Endometrial microvascular endothelial cells (primary cell): Measurements from ENCODE around the gene KMT2C. TPM values are rescaled to one million over a fixed set of nuclear protein-coding genes. Genes with fewer than 3 reads are reported as not detected.

Experiments used
- in situ Hi-C: cut with HindIII; loops from 2 replicates; pipeline ENCODE4 v1.10.0; 2017; ENCODE audit warnings: low sequenced_read_pairs, low pct_unique_long_range_greater_than_20kb; ENCODE audit errors: inconsistent ontology term
- total RNA-seq: library from RNA; depleted of rRNA; stranded (reverse); fragments of >200 nt; gene quantifications from one replicate; pipeline ENCODE4 v1.2.3, GENCODE V29; 2015; ENCODE audit errors: inconsistent ontology term

KMT2C gene
- total RNA-seq, 1 donor from 2014 or later, result 51.7 TPM

DNA sequence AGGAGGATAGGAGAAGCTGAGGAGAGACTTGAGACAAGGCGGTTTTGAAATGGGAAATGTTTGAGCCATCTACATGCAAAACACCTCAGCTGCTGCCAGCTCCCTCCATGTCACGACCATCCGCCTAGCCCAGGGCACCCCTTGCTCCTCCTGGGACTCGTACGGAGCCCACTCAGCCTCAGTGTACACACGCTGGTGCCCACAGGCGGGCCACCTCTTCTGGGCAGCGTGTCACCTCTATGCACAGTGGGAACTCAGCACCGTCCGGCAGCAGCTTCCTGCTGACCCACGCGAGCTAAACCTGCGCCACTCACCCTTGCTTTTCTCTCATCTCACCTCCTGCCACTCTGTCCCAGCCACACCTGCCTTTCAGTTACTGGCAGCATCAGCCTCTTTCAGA lies 302.0 kb downstream of the KMT2C start:
- in situ Hi-C loops, result loop anchor here (25.0 kb wide), 1 partner anchor 347 kb away; no protein-coding TSS in a partner anchor

GRCh38 chr7:152132812-152133211 lies 303.0 kb downstream of the KMT2C start:
- in situ Hi-C loops, result loop anchor here (25.0 kb wide), 1 partner anchor 346 kb away; no protein-coding TSS in a partner anchor

DNA sequence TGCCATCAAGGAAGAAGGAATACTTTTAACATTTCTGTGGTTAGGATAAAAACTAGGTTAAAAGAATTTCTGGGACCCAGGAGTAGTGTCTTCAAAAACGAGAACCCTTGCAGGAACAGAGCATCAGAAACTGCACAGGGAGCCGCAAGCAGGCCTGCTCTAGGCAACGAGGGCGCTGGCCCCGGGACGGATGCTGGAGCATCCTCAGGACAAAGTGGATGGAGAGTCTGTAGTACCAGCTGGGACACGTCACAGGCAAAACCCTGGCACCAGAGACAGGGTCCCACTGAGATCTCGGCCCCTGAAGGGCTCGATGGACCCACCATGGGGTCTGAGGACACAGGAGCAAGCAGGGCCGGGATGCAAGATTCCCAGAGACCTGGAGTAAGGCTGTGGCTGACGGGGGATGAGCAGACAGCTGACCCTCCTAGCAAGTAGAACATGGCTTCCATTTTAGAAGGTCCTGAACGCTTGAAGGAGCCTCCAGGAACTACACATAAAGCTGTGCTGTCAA lies 303.8 kb downstream of the KMT2C start:
- in situ Hi-C loops, result loop anchor here (25.0 kb wide), 1 partner anchor 345 kb away; no protein-coding TSS in a partner anchor

- in situ Hi-C loops, result loop anchor here (25.0 kb wide), 1 partner anchor 344 kb away; no protein-coding TSS in a partner anchor
Measured at GRCh38 chr7:152130658-152131590, 304.9 kb downstream of the KMT2C start.

DNA sequence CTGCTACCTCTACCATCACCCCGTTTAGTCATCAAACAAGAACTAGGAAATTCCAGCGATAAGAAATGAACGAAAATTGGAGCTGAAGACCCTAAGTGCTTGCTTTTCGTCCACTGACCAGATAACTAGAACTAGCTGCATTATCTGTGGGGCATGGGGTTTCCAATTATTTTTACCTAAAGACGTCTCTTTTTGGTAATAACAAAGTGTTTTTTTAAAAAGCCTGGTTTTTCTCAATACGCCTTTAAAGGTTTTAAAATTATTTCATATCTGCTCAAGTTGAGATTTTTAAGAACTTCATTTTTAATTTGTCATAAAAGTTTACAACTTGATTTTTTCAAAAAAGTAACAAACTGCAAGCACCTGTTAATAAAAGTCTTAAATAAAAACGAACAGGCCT lies 306.1 kb downstream of the KMT2C start:
- in situ Hi-C loops, result loop anchor here (25.0 kb wide), 1 partner anchor 342 kb away; no protein-coding TSS in a partner anchor

- in situ Hi-C loops, result loop anchor here (25.0 kb wide), 1 partner anchor 342 kb away; no protein-coding TSS in a partner anchor
Measured at GRCh38 chr7:152128741-152129461, 306.9 kb downstream of the KMT2C start.

GRCh38 chr7:152128252-152128651 lies 307.6 kb downstream of the KMT2C start:
- in situ Hi-C loops, result loop anchor here (25.0 kb wide), 1 partner anchor 341 kb away; no protein-coding TSS in a partner anchor

- in situ Hi-C loops, result loop anchor here (25.0 kb wide), 1 partner anchor 340 kb away; no protein-coding TSS in a partner anchor
Measured at GRCh38 chr7:152127229-152127628, 308.6 kb downstream of the KMT2C start.

DNA sequence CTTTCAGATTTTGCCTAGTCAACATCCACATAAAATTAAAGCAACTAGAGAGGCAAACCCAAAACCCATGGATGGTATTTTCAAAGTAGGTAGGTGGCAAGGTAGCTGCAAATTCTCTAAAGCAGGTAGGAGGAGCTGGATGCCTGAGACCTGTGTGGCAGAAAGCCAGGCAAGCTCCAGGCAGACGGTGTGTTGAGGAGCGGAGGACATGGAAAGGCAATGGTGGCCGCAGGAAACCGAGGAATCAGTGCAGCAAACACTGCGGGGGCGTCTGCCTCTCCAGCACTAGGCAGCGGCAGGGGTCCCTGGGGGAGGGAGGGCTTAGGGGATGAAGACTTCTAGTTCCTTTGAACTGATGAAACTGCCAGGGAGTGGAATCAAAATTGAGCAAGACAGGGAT lies 309.1 kb downstream of the KMT2C start:
- in situ Hi-C loops, result loop anchor here (25.0 kb wide), 1 partner anchor 339 kb away; no protein-coding TSS in a partner anchor

DNA sequence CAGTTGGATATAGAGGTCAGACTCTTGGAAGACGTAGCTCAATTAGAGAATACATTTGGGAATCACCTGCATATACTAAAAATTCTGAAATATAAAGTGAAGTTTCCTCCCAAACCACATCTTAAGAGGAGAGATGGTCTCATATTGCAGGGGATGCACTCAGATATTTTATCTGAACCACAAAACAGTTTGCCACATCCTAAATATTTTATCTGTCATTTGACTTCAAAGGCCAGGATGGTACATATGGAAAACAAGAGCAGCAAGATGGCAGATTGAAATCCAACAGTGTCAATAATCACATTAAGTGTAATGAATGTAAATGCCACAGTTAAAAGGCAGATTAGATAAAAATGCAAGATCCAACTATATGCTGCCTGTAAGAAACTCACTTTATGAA lies 313.3 kb downstream of the KMT2C start:
- in situ Hi-C loops, result no loop called here

- in situ Hi-C loops, result no loop called here
Measured at GRCh38 chr7:152121432-152121831, 314.4 kb downstream of the KMT2C start.

GRCh38 chr7:152120776-152121175 lies 315.0 kb downstream of the KMT2C start:
- in situ Hi-C loops, result no loop called here

- in situ Hi-C loops, result no loop called here
Measured at GRCh38 chr7:152120210-152120609, 315.6 kb downstream of the KMT2C start.

DNA sequence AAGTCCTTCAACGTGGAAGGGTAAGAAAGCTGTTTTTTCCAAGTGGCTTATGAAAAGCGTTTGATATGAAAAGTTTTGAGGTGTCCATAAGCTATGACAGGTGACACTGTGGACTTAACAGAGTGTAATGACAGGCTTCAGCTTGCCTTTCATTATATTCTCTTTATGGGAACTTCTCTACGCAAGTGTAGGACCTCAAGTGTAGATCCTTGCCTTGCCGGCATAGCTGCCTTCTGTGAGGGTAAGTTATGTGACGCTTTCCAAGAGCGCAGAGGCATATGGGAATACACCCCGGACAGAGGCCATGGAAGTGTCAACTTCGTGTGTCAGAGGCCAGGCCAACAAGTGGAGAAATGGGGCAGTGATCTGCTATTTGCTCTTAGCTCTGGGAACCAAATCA lies 318.4 kb downstream of the KMT2C start:
- in situ Hi-C loops, result no loop called here

DNA sequence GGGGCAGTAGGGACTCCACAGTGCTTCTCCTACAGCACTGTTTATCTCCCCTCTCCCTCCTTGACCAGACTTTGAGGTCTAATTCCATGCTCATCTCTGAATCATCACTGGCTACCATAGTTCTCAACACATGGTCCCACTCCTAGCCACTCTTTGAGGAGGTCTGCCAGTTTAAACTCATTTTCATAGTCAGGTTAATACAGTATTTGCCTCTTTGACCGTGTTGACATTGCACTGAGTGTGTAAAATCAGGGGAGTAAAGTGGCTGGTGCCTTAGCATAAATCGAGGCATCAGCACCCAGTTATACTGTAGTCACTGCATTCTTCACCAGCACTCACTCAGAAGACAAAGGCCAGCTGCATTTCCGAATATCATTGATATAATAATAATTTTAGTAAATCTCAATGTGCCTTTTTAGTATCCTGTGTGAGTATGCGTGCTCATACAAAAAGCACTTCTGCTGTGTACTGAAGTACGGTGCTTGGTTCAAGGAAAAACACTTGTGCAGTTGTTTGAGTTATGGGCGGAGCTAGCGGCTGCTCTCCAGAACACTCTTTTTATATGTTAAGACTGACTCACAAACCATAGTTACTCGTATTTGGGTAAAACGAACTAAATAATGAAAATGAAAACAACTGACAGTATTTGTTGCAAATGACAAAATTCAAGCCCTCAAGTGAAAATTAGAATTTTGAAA lies 320.6 kb downstream of the KMT2C start:
- in situ Hi-C loops, result no loop called here

DNA sequence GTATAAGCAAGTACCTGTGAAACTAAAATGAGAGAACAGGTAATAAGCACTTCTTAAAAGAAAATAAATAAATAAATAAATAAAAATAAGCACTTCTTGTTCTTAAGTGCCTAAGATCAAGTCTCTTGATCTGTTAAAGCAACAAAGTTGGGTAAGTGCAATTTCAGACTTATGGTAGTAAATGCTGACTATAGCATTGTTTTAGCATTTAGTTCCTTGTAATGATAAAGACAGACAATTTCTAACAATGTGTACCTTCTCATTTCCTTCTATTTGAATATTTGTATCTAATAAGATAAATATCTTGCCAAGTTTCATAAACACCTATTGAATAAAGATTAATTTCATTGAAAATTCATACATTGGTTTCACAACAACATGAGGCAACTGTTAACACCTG lies 323.0 kb downstream of the KMT2C start:
- in situ Hi-C loops, result no loop called here

GRCh38 chr7:152108359-152108758 lies 327.4 kb downstream of the KMT2C start:
- in situ Hi-C loops, result no loop called here

DNA sequence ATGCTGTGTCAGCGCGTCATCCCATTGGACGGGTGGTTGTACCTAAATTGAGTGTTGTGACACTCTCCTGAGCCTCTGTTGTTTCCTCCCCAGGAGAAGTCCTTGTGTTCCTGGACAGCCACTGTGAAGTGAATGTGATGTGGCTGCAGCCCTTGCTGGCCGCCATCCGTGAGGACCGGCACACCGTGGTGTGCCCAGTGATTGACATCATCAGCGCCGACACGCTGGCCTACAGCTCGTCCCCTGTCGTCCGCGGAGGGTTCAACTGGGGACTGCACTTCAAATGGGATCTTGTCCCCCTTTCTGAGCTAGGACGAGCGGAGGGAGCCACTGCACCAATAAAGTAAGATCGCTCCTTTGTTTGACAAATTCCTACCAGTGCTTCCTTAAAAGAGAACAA lies 327.9 kb downstream of the KMT2C start:
- in situ Hi-C loops, result no loop called here

GRCh38 chr7:152106990-152107389 lies 328.8 kb downstream of the KMT2C start:
- in situ Hi-C loops, result no loop called here
